ENCODE measurements around the gene SOWAHB.
"Not testable (repeated sequence)": the region's sequence is repeated elsewhere in the genome, so short reads cannot be mapped to it uniquely, and the experiment has no call there.

SOWAHB gene

DNA sequence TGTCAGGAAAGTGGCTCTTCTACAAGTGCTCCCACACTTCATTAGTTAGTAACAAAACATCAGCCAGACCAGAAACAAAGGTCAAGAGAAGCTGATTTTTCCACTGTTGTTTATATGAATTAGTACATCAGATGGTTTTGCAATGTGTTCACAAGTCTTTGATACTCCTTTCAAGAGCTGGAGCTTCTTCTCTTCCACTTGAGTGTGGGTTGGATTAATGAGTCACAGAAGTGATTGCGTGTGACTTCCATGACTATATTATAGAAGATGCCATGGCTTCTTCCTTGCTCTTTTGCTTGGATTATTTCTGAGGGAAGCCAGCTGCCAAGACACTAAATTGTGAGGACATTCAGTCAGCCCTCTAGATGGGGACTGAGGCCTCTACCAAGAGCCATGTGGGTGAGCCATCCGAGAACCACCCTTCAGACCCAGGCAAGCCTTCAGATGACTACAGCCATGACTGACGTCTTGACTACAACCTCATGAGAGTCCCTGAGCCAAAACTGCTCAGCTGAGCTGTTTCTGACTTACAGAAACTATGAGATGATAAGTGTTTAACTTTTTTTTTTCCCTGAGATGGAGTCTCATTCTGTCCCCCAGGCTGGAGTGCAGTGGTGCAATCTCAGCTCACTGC, 18.1 kb downstream of the SOWAHB start:
- no peak overlapping the region for H4K12ac ChIP-seq (ENCODE audit: low read depth, low read length)
- no peak overlapping the region for H3K18ac ChIP-seq (ENCODE audit: low read length)
- no peak overlapping the region for H3K9ac ChIP-seq (ENCODE audit: low read length)
- no peaks in the 10 kb centered on the region for H3K27me3 ChIP-seq (ENCODE audit: insufficient read depth, low read length)
- no peak overlapping the region for H3K4me3 ChIP-seq (ENCODE audit: low read depth, low read length)
- H4K8ac ChIP-seq (ENCODE audit: low read depth, low read length): no peak overlapping the region
- H3K4me1 ChIP-seq (ENCODE audit: control insufficient read depth in 1 of 2, insufficient read depth in 2 of 2, low read length in 2 of 2): no peaks in the 10 kb centered on the region
- H3K79me2 ChIP-seq (ENCODE audit: control insufficient read depth, insufficient read depth, low read length, poor library complexity): no peaks in the 10 kb centered on the region
- no peaks in the 10 kb centered on the region for H3K79me1 ChIP-seq (ENCODE audit: low read length)
- H2BK120ac ChIP-seq (ENCODE audit: insufficient read depth, low read length, poor library complexity): no peak overlapping the region
- no peak overlapping the region for H3K4me2 ChIP-seq (ENCODE audit: low read length)
- no peaks in the 10 kb centered on the region for H3K9me3 ChIP-seq (ENCODE audit: insufficient read depth, low read depth, low read length)
- H2BK12ac ChIP-seq (ENCODE audit: low read length): peak overlapping the region; percentile 49
- WGBS (ENCODE audit: extremely low coverage, insufficient coverage, insufficient read length): no CpG with 5 or more reads among the region's 3 CpGs
- no peak overlapping the region for H2BK5ac ChIP-seq (ENCODE audit: low read depth, low read length, poor library complexity)
- H2AFZ ChIP-seq (ENCODE audit: insufficient read depth, low read length, poor library complexity): no peak overlapping the region
- no peak overlapping the region for H3K4ac ChIP-seq (ENCODE audit: low read depth, low read length)
- no peak overlapping the region for H4K91ac ChIP-seq (ENCODE audit: low read depth, low read length)
- H3K27ac ChIP-seq (ENCODE audit: low read depth, low read length): no peak overlapping the region
- no peak overlapping the region for H3K23ac ChIP-seq (ENCODE audit: low read length)
- no peak for DNase-seq
- H2AK5ac ChIP-seq (ENCODE audit: low read length): peak overlapping the region; percentile 46
- no peaks in the 10 kb centered on the region for H3K36me3 ChIP-seq (ENCODE audit: control insufficient read depth in 1 of 2, insufficient read depth in 2 of 2, low read length in 2 of 2)
- no peak overlapping the region for H3K14ac ChIP-seq (ENCODE audit: low read length)

DNA sequence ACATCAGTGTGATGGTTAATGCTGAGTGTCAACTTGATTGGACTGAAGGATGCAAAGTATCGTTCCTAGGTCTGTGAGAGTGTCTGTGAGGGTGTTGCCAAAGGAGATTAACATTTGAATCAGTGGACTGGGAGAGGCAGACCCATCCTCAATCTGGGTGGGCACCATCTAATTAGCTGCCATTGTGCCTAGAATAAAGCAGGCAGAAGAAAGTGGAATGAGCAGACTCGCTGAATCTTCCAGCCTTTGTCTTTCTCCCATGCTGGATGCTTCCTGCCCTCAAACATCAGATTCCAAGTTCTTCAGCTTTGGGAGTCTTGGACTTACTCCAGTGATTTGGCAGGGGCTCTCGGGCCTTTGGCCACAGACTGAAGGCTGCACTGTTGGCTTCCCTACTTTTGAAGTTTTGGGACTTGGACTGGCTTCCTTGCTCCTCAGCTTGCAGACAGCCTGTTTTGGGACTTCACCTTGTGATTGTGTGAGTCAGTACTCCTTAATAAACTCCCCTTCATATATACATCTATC, 19.2 kb downstream of the SOWAHB start:
- no CpG with 5 or more reads among the region's 3 CpGs for WGBS (ENCODE audit: extremely low coverage, insufficient coverage, insufficient read length)
- not testable (repeated sequence) for H3K4me1 ChIP-seq (ENCODE audit: control insufficient read depth in 1 of 2, insufficient read depth in 2 of 2, low read length in 2 of 2); H4K12ac ChIP-seq (ENCODE audit: low read depth, low read length); H3K18ac ChIP-seq (ENCODE audit: low read length); H3K4ac ChIP-seq (ENCODE audit: low read depth, low read length); H3K4me2 ChIP-seq (ENCODE audit: low read length); H3K79me1 ChIP-seq (ENCODE audit: low read length); H3K36me3 ChIP-seq (ENCODE audit: control insufficient read depth in 1 of 2, insufficient read depth in 2 of 2, low read length in 2 of 2); H2AFZ ChIP-seq (ENCODE audit: insufficient read depth, low read length, poor library complexity); H3K79me2 ChIP-seq (ENCODE audit: control insufficient read depth, insufficient read depth, low read length, poor library complexity); H3K27ac ChIP-seq (ENCODE audit: low read depth, low read length); H2AK5ac ChIP-seq (ENCODE audit: low read length); H2BK12ac ChIP-seq (ENCODE audit: low read length); H4K91ac ChIP-seq (ENCODE audit: low read depth, low read length); H3K4me3 ChIP-seq (ENCODE audit: low read depth, low read length); H4K8ac ChIP-seq (ENCODE audit: low read depth, low read length); H2BK5ac ChIP-seq (ENCODE audit: low read depth, low read length, poor library complexity); H2BK120ac ChIP-seq (ENCODE audit: insufficient read depth, low read length, poor library complexity); DNase-seq; H3K9me3 ChIP-seq (ENCODE audit: insufficient read depth, low read depth, low read length); H3K23ac ChIP-seq (ENCODE audit: low read length); H3K9ac ChIP-seq (ENCODE audit: low read length); H3K27me3 ChIP-seq (ENCODE audit: insufficient read depth, low read length); H3K14ac ChIP-seq (ENCODE audit: low read length)

DNA sequence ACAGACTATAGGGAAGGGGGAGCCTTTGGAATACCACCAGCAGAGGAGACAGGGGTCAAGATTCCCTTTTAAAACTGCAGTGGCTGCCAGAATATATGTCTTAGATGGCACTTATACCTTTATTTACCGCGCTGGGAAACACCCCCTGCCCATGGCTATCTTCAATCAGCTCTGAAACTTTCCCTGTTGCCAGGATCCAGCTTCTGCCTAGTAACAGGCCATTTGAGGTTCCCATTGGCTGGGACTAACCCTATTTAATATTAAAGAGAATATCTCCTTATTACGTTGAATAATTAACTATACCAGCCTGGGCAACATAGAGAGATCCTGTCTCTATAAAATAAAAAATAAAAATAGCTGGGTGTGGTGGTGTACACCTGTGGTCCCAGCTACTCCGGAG, 23.8 kb downstream of the SOWAHB start:
- no peak overlapping the region for H3K4me3 ChIP-seq (ENCODE audit: low read depth, low read length)
- no peak overlapping the region for H2BK120ac ChIP-seq (ENCODE audit: insufficient read depth, low read length, poor library complexity)
- no peak overlapping the region for H2AFZ ChIP-seq (ENCODE audit: insufficient read depth, low read length, poor library complexity)
- no peak overlapping the region for H3K23ac ChIP-seq (ENCODE audit: low read length)
- no peak overlapping the region for H2BK12ac ChIP-seq (ENCODE audit: low read length)
- no peaks in the 10 kb centered on the region for H3K9me3 ChIP-seq (ENCODE audit: insufficient read depth, low read depth, low read length)
- no CpG with 5 or more reads among the region's 4 CpGs for WGBS (ENCODE audit: extremely low coverage, insufficient coverage, insufficient read length)
- H4K91ac ChIP-seq (ENCODE audit: low read depth, low read length): no peak overlapping the region
- DNase-seq: no peak
- no peak overlapping the region for H4K8ac ChIP-seq (ENCODE audit: low read depth, low read length)
- no peaks in the 10 kb centered on the region for H3K27me3 ChIP-seq (ENCODE audit: insufficient read depth, low read length)
- H3K4me2 ChIP-seq (ENCODE audit: low read length): no peak overlapping the region
- no peaks in the 10 kb centered on the region for H3K4me1 ChIP-seq (ENCODE audit: control insufficient read depth in 1 of 2, insufficient read depth in 2 of 2, low read length in 2 of 2)
- H3K14ac ChIP-seq (ENCODE audit: low read length): no peak overlapping the region
- H3K18ac ChIP-seq (ENCODE audit: low read length): no peak overlapping the region
- H3K9ac ChIP-seq (ENCODE audit: low read length): no peak overlapping the region
- H3K27ac ChIP-seq (ENCODE audit: low read depth, low read length): no peak overlapping the region
- no peak overlapping the region for H2BK5ac ChIP-seq (ENCODE audit: low read depth, low read length, poor library complexity)
- no peaks in the 10 kb centered on the region for H3K36me3 ChIP-seq (ENCODE audit: control insufficient read depth in 1 of 2, insufficient read depth in 2 of 2, low read length in 2 of 2)
- H3K79me1 ChIP-seq (ENCODE audit: low read length): no peaks in the 10 kb centered on the region
- no peak overlapping the region for H4K12ac ChIP-seq (ENCODE audit: low read depth, low read length)
- H2AK5ac ChIP-seq (ENCODE audit: low read length): no peak overlapping the region
- no peak overlapping the region for H3K4ac ChIP-seq (ENCODE audit: low read depth, low read length)
- no peaks in the 10 kb centered on the region for H3K79me2 ChIP-seq (ENCODE audit: control insufficient read depth, insufficient read depth, low read length, poor library complexity)

DNA sequence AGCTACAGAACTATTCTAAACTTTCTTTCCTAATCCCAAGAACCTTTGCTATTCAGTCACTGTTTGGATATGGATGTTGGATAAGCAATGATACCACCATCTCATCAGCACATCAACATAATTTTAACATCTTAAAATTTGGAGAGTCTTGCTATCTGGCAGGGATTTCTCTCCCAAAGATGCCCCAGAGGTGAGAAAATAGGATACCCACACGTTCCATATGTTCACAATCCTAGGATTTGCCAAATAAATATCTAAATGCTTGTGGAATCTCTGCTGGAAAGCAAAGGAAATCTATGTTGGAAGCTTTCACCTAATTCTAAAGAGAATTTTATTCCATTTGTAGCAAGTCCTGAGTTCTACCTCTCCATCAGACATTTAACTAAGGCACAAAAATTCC, 24.4 kb downstream of the SOWAHB start:
- H3K27me3 ChIP-seq (ENCODE audit: insufficient read depth, low read length): no peaks in the 10 kb centered on the region
- H3K18ac ChIP-seq (ENCODE audit: low read length): no peak overlapping the region
- H3K23ac ChIP-seq (ENCODE audit: low read length): no peak overlapping the region
- H4K91ac ChIP-seq (ENCODE audit: low read depth, low read length): no peak overlapping the region
- peaks cover 2% of the 10 kb centered on the region for H3K79me1 ChIP-seq (ENCODE audit: low read length)
- no CpG with 5 or more reads among the region's 1 CpG for WGBS (ENCODE audit: extremely low coverage, insufficient coverage, insufficient read length)
- H4K12ac ChIP-seq (ENCODE audit: low read depth, low read length): no peak overlapping the region
- no peaks in the 10 kb centered on the region for H3K79me2 ChIP-seq (ENCODE audit: control insufficient read depth, insufficient read depth, low read length, poor library complexity)
- H2BK120ac ChIP-seq (ENCODE audit: insufficient read depth, low read length, poor library complexity): no peak overlapping the region
- no peak overlapping the region for H2BK5ac ChIP-seq (ENCODE audit: low read depth, low read length, poor library complexity)
- no peak overlapping the region for H2AK5ac ChIP-seq (ENCODE audit: low read length)
- no peaks in the 10 kb centered on the region for H3K9me3 ChIP-seq (ENCODE audit: insufficient read depth, low read depth, low read length)
- H3K4me2 ChIP-seq (ENCODE audit: low read length): no peak overlapping the region
- no peak overlapping the region for H3K4ac ChIP-seq (ENCODE audit: low read depth, low read length)
- H2AFZ ChIP-seq (ENCODE audit: insufficient read depth, low read length, poor library complexity): no peak overlapping the region
- DNase-seq: no peak
- no peak overlapping the region for H4K8ac ChIP-seq (ENCODE audit: low read depth, low read length)
- no peak overlapping the region for H3K9ac ChIP-seq (ENCODE audit: low read length)
- no peak overlapping the region for H2BK12ac ChIP-seq (ENCODE audit: low read length)
- H3K27ac ChIP-seq (ENCODE audit: low read depth, low read length): no peak overlapping the region
- no peaks in the 10 kb centered on the region for H3K36me3 ChIP-seq (ENCODE audit: control insufficient read depth in 1 of 2, insufficient read depth in 2 of 2, low read length in 2 of 2)
- H3K4me3 ChIP-seq (ENCODE audit: low read depth, low read length): no peak overlapping the region
- H3K4me1 ChIP-seq (ENCODE audit: control insufficient read depth in 1 of 2, insufficient read depth in 2 of 2, low read length in 2 of 2): peaks cover 1 to 2% of the 10 kb centered on the region in 2 experiments
- H3K14ac ChIP-seq (ENCODE audit: low read length): no peak overlapping the region

Measured in trophoblast cell (in vitro differentiated cells and primary cell).